ENCODE measurements around the gene VWDE.

DNA sequence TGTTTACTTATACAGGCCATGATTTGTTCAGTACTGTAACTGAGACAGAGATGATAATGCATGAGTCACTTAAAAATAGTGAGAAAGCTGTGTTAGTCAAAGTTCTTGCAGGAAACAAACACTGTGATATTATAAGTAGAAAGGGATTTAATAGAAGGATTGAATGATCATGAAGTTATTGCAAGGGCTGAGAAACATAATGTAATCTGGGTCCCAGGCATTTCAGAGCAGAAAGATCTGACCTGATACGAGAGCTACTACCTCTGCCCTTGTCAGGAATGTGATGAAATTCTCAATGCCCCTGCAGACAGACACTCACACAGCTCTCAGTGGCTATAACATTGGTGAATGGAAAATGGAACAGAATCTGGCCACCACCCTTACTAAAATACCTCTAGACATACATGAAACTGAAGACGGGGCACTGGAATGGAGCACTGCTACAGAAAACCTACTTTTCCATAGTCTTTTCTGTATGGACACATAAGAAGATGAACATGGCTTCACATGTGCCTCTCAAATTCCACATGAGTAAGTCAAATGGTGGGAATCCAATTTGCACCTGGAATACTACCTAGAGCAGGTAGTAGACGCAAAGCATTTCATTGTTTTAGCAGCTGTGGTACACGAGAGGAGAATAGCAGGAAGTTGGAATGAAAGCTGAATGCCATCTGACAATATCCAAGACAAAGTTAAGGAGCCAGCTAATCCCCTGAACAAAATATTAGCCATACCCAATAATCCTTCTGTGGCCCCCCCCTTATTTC, 19.1 kb upstream of the VWDE start:
- TF ChIP-seq CTCF (IDR thresholded peaks at IDR 0.05 in 8 of 11, conservative IDR thresholded peaks at IDR 0.05 in 3 of 11) (no peak), POLR2A (IDR thresholded peaks at IDR 0.05) (no peak), POLR2AphosphoS5 (IDR thresholded peaks at IDR 0.05) (no peak)
